CD4-positive, alpha-beta T cell treated with Interleukin-1 beta for 1 hour (primary cell): ENCODE results near the gene SULT2B1.
"Not testable (repeated sequence)": the region's sequence is repeated elsewhere in the genome, so short reads cannot be mapped to it uniquely, and the experiment has no call there.

Source experiments
- DNase-seq, 2 donors: peaks; one replicate each; pipeline ENCODE4 v3.0.0-alpha.2; 2020 to 2022

The SULT2B1 gene

DNA sequence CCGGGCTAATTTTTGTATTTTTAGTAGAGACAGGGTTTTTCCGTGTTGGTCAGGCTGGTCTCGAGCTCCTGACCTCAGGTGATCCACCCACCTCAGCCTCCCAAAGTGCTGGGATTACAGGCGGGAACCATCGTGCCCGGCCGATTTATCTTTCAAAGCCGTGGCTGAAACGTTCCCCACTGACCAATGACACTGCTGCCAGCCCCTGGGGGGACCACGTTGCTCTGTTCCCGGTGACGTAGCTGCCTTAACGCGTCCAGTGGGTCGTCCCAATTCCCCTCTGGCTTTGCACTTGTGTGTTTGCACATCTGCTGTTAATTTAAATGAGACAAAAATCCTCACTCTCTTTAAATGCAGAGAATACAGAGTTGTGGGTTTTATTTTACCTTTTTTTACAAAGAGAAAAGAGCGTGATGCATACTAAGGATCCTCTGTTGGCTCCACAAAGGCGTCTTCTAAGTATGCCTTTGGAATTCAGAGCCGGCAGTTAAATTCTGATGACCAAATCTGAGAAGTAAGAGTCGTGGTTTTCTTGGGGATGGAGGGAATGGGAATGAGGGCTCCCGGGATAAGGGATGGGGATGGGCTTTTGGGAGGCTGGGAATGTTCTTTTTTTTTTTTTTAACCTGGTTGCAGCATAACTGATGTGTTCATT is 21.8 kb upstream of the SULT2B1 start:
- DNase-seq = no peak

GRCh38 chr19:48530770-48531169 is 21.2 kb upstream of the SULT2B1 start:
- DNase-seq = no peak

DNA sequence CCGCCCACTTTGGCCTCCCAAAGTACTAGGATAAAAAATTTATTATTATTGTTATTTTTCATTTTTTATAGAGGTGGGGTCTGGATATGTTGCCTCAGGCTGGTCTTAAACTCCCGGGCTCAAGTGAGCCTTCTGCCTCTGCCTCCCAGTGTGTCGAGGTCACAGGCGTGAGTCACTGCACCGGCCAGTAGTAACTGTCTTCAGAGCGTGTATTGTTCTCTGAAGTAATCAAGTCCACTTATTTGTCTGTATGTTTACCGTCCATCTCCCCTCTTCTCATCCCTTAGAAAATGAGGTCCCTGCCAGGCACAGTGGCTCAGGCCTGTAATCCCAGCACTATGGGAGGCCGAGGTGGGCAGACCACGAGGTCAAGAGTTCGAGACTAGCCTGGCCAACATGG is 18.2 kb upstream of the SULT2B1 start:
- DNase-seq = no peak

- no peak for DNase-seq
Measured at GRCh38 chr19:48537541-48537940, 14.4 kb upstream of the SULT2B1 start.

GRCh38 chr19:48538057-48538456 is 13.9 kb upstream of the SULT2B1 start:
- not testable (repeated sequence) for DNase-seq

DNA sequence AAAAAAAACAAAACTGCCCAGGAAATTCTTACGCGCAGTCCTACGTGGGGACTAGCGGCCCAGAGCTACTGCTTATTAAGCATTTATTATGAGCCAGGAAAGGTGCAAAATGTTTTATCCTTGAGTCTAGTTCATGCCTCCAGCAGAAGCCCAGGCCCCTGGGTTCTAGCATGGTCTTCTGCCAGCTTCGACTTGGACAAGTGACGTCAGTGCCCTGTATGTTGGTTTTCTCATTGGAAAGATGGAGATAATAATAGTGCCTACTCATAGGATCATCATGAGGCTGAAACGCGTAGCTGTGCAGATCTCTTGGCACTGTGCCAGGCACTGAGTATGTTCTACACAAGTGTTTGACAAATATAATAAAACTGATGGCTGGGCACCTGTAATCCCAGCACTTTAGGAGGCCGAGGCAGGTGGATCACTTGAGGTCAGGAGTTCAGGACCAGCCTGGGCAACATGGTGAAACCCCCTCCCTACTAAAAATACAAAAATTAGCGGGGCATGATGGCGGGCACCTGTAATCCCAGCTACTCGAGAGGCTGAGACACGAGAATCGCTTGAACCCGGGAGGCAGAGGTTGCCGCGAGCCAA is 12.4 kb upstream of the SULT2B1 start:
- DNase-seq = no peak

DNA sequence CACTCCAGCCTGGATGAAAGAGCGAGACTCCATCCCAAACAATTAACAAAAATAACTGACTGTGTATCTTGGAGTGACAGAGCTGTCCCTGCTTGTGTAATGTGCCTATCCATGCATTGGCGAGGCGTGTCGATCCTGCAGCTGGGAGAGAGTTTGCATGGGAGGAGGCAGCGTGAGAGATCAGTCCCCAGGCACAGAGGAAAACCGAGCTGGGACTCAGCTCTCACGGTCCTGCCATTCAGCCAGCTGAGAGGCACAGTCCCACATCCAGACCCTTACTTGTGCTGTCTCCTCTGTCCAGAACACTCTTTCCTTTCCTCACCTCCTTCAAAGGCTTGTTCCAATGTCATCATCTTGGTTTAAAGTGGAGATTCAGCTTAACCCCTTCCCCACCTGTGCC is 11.9 kb upstream of the SULT2B1 start:
- DNase-seq = no peak

DNA sequence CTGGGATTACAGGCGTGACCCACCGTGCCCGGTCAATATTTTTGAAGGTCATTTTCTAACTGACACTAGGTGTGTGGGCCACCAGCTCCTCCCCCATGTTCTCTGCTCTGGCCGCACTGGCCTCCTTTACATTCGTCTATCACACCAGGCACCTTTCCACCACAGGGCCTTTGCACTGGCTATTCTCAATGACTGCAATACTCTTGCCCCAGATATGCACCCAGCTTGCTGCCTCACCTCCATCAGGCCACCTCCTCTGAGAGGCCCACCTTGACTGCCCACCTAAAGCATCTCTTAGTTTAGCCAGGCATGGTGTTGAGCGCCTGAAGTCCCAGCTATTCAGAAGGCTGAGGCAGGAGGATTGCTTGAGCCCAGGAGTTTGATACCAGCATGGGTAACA is 10.2 kb upstream of the SULT2B1 start:
- DNase-seq = no peak

DNA sequence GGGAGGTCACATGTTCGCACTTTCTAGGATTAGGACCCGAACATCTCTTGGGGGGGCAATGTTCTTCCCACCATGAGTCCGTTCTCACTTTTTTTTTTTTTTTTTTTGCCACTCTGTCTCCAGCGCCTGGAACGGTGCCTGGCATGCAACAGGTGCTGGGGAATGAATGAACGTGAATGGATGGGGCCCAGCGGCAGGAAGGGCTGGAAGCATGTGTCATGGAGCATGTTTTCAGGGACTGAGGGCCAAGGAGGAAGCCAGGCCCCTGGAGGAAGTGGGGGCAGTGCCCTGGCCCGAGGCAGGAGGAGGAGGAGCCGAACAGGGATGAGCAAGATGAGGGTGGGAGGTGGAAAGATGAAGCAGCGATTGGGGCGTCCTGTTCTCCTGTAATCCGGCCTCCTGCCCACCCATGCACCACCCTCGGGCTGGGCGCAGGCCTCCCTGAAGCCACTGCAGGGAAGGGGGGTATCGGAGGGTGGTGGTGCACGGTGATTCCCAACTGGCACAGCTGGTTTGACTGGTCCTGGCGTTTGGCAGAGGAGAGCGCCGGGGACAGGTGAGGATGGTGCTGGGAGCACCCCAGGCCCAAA is 8.8 kb upstream of the SULT2B1 start:
- DNase-seq = no peak

- DNase-seq = no peak
Measured at GRCh38 chr19:48544856-48545750, 6.9 kb upstream of the SULT2B1 start.

DNA sequence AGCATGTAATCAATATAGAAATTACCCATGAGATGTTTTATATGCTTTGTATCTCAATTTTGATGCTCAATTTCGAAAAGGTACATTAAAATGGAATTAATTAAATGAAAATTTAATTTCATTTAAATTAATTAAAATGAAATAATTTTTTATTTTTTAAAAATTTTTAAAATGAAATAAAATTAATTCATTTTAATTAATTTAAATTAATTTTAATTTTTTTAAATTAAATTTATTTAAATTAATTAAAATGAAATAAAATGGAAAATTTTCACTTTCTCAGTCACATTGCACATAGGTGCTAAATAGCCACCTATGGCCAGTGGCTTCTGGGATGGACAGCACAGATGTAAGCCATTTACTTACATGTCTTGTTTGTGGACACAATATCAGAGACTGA is 4.2 kb upstream of the SULT2B1 start:
- DNase-seq = no peak

DNA sequence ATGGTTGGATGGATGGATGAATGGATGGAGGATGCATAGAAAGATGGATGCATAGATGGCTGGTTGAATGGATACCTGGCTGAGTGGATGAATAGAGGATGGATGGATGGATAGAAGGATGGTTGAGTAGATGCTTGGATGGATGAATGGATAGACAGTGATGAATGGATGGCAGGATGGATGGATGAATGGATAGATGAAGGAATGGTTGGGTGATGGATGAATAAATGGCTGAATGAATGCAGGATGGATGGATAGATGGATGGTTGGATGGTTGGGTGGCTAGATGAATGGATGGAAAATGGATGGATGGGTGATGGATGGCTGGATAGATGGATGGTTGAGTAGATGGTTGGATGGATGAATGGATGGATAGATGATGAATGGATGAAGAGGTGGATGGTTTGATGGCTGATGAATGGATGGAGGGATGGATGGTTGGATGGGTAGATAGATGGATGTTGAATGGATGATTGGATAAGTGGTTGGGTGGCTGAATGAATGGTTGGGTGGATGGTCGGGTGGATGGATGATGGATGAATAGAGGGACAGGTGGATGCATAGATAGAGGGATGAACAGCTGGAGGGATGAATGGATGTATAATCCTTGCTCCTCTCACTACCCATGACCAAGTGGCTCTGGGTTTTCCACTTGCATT is 3.6 kb upstream of the SULT2B1 start:
- DNase-seq = no peak

DNA sequence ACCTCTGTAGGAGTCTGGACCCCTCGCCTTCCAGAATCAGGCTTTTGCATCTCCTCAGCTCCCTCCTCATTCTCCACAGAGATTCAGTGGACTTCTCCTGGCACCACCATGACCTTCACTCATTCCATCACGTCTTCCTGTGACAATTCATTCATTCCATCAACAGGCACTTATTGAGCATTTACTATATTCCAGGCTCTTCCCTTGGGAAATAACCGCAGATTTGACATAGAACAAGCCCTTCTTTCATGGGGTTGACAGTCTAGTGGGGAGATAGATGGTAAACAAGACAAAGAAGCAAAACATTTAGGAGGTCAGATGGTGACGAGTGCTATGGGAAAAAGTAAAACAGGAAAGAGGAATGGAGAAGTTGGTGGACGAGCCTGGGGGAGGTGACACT is 2.6 kb upstream of the SULT2B1 start:
- DNase-seq = no peak

- DNase-seq = no peak
Measured at GRCh38 chr19:48552406-48553322, 692 bp downstream of the SULT2B1 start.

DNA sequence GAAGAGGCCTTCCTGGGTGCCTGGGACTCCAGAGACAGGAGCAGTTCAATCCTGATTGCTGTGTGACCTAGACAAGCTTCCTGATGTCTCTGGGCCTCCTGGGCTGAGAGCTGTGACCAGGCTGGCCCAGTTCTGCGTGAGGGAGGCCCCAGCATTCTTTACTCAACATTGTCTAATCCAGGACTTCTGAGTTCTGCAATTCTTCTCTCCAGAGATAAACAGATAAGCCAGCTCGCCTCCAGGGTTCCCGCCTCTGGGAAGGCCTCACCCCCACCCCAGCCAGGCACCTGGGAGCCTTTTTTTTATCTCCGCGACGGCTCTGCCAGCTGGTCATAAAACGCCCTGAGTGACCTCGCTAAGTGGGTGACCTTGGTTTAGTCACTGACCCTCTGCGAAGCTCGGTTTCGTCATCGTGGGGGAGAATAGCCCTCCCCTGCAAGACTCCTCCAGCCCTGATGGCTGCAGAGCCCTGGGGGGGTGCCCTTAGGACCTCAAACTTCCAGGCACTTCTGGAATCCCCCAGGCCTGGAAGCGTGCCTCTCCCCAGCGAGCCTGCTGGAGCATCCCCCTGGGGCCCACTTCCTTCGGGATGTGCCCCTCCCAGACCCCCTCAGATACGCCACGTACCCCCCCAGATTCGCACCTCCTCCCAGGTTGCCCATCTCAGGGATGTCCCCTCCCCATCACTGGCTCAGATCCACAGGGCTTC is 1.9 kb downstream of the SULT2B1 start:
- no peak for DNase-seq

DNA sequence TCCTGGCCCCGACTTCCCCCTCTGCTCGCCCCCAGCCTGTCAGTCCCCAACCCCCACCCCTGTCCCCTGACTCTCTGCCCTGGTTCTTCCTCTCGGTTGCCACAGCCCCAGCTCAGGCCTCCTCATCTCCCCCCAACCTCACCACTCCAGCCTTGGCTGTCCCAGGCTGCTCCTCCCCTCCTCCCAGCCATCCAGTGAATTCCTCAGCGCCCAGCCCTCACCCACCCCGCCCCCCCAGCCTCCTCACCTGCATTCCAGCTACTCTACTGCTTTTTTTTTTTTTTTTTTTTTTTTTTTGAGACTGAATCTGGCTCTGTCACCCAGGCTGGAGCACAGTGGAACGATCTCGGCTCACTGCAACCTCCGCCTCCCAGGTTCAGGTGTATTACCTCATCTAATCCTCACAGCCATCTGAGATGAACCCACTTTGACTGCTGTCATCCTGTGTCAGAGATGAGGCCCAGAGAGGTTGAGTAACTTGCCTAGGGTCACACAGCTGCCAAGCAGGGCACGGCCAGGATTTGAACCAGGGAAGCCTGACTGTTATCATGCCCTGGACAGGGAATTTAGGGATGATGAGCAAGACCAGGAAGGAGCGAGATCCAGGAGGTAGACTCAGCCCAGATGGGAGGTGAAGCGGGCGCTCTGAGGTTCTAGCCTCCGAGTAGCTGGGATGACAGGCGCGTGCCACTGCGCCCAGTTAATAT is 2.6 kb downstream of the SULT2B1 start:
- no peak for DNase-seq

GRCh38 chr19:48556163-48556562 is 4.2 kb downstream of the SULT2B1 start:
- DNase-seq = no peak

DNA sequence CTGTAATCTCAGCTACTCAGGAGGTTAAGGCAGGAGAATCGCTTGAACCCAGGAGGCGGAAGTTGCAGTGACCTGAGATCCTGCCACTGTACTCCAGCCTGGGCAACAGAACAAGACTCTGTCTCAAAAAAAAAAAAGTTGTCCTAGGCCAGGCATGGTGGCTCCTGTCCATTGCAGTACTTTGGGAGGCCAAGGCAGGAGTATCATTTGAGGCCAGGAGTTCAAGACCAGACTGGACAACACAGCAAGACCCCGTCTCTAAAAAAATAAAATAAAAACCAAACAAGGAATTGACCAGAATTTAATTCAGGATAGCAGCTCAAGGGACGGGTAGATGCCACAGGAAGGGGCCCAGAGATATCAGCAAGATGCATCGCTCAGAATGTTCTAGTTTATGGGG is 4.9 kb downstream of the SULT2B1 start:
- no peak for DNase-seq

- peak in 1 of 2 donors; percentile 6 for DNase-seq
Measured at GRCh38 chr19:48558018-48558684, 6.2 kb downstream of the SULT2B1 start.

GRCh38 chr19:48560095-48560530 is 8.1 kb downstream of the SULT2B1 start:
- no peak for DNase-seq
